ENCODE measurements around the gene CDKL5. TPM values are rescaled to one million over a fixed set of nuclear protein-coding genes. Genes with fewer than 3 reads are reported as not detected.

The CDKL5 gene
- total and polyA plus RNA-seq, 2 experiments from 2014 or later = 7.5 to 13.7 TPM

DNA sequence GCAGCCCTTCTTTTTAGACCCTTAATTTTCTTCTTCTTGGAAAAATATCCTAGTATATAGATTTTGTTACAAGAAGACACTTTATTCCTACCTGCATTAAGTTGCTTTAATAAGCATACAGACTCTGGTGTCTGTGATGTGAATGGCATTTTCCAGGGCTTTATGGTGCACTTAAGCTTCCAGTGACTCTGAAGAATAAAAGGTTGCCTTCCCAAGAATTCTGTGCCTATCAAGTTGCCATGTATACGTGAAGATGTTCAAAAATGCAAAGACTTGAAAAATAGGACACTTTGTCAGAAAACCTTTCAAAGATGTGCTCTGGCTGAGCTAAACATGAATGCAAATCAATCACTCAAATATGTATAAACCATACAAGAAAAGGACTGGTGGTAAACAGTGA lies 135.6 kb downstream of the CDKL5 start:
- no peak overlapping the region for H3K4me3 Mint-ChIP-seq
- H3K79me2 ChIP-seq (replicated peaks; ENCODE audit: insufficient read depth) = 0 out of 2 replicates have a peak, but pooled peaks cover 3% of the 10 kb centered on the region

More for the DNA sequence above, 135.6 kb downstream of the CDKL5 start:
- no peaks in the 10 kb centered on the region for H4K20me1 ChIP-seq (replicated peaks; ENCODE audit: insufficient read depth)
- peaks cover 20% of the 10 kb centered on the region for H3K4me1 Mint-ChIP-seq
- H3K27me3 Mint-ChIP-seq (ENCODE audit: insufficient read depth, low read depth, poor library complexity) = no peaks in the 10 kb centered on the region
- H3K36me3 ChIP-seq (ENCODE audit: insufficient read depth) = no peaks in the 10 kb centered on the region
- no peaks in the 10 kb centered on the region; the same call in 2 of the 3 replicates for H3K36me3 Mint-ChIP-seq (ENCODE audit: low read depth)
- DNase-seq (ENCODE audit: low spot score) (no peak), ATAC-seq (no peak)
- H3F3A ChIP-seq (replicated peaks; ENCODE audit: low read depth) = no peaks in the 10 kb centered on the region
- no peaks in the 10 kb centered on the region for H3K9me2 ChIP-seq (ENCODE audit: insufficient read depth)
- no peaks in the 10 kb centered on the region for H3K4me1 ChIP-seq (ENCODE audit: insufficient read depth)
- H3K27ac Mint-ChIP-seq = no peak overlapping the region
- no peaks in the 10 kb centered on the region for H3K9me3 Mint-ChIP-seq
- H3K4me3 ChIP-seq = no peak overlapping the region
- H3K4me2 ChIP-seq = no peak overlapping the region
- no peaks in the 10 kb centered on the region for H3K27me3 ChIP-seq (ENCODE audit: insufficient read depth)
- no peak for TF ChIP-seq ZNF114 (CRISPR knock-in tag; IDR thresholded peaks at IDR 0.05)
- TF ChIP-seq JUNB (IDR thresholded peaks at IDR 0.05; ENCODE audit: unreplicated experiment) = no peak
- TF ChIP-seq, protein P1, sequence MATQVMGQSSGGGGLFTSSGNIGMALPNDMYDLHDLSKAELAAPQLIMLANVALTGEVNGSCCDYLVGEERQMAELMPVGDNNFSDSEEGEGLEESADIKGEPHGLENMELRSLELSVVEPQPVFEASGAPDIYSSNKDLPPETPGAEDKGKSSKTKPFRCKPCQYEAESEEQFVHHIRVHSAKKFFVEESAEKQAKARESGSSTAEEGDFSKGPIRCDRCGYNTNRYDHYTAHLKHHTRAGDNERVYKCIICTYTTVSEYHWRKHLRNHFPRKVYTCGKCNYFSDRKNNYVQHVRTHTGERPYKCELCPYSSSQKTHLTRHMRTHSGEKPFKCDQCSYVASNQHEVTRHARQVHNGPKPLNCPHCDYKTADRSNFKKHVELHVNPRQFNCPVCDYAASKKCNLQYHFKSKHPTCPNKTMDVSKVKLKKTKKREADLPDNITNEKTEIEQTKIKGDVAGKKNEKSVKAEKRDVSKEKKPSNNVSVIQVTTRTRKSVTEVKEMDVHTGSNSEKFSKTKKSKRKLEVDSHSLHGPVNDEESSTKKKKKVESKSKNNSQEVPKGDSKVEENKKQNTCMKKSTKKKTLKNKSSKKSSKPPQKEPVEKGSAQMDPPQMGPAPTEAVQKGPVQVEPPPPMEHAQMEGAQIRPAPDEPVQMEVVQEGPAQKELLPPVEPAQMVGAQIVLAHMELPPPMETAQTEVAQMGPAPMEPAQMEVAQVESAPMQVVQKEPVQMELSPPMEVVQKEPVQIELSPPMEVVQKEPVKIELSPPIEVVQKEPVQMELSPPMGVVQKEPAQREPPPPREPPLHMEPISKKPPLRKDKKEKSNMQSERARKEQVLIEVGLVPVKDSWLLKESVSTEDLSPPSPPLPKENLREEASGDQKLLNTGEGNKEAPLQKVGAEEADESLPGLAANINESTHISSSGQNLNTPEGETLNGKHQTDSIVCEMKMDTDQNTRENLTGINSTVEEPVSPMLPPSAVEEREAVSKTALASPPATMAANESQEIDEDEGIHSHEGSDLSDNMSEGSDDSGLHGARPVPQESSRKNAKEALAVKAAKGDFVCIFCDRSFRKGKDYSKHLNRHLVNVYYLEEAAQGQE (IDR thresholded peaks at IDR 0.05; ENCODE audit: unreplicated experiment) = no peak
- no peak for TF ChIP-seq STAT1 (IDR thresholded peaks at IDR 0.05; ENCODE audit: unreplicated experiment)
- TF ChIP-seq POLR2AphosphoS5 (IDR thresholded peaks at IDR 0.05; ENCODE audit: low read depth) = no peak
- no peak for TF ChIP-seq NANOG (IDR thresholded peaks at IDR 0.05; ENCODE audit: borderline replicate concordance)
- TF ChIP-seq EZH2phosphoT487 (IDR thresholded peaks at IDR 0.05; ENCODE audit: unreplicated experiment) = no peak
- no peak for TF ChIP-seq CREB1 (CRISPR knock-in tag; IDR thresholded peaks at IDR 0.05; ENCODE audit: low read depth)
- TF ChIP-seq, protein P2, sequence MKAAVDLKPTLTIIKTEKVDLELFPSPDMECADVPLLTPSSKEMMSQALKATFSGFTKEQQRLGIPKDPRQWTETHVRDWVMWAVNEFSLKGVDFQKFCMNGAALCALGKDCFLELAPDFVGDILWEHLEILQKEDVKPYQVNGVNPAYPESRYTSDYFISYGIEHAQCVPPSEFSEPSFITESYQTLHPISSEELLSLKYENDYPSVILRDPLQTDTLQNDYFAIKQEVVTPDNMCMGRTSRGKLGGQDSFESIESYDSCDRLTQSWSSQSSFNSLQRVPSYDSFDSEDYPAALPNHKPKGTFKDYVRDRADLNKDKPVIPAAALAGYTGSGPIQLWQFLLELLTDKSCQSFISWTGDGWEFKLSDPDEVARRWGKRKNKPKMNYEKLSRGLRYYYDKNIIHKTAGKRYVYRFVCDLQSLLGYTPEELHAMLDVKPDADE (IDR thresholded peaks at IDR 0.05) = no peak
- TF ChIP-seq, protein P3, sequence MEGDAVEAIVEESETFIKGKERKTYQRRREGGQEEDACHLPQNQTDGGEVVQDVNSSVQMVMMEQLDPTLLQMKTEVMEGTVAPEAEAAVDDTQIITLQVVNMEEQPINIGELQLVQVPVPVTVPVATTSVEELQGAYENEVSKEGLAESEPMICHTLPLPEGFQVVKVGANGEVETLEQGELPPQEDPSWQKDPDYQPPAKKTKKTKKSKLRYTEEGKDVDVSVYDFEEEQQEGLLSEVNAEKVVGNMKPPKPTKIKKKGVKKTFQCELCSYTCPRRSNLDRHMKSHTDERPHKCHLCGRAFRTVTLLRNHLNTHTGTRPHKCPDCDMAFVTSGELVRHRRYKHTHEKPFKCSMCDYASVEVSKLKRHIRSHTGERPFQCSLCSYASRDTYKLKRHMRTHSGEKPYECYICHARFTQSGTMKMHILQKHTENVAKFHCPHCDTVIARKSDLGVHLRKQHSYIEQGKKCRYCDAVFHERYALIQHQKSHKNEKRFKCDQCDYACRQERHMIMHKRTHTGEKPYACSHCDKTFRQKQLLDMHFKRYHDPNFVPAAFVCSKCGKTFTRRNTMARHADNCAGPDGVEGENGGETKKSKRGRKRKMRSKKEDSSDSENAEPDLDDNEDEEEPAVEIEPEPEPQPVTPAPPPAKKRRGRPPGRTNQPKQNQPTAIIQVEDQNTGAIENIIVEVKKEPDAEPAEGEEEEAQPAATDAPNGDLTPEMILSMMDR (conservative IDR thresholded peaks at IDR 0.05; ENCODE audit: low read depth in 2 of 2) = no peak
- no peak for TF ChIP-seq ZNF331 (CRISPR knock-in tag; IDR thresholded peaks at IDR 0.05; ENCODE audit: low read depth)
- TF ChIP-seq, protein P4, sequence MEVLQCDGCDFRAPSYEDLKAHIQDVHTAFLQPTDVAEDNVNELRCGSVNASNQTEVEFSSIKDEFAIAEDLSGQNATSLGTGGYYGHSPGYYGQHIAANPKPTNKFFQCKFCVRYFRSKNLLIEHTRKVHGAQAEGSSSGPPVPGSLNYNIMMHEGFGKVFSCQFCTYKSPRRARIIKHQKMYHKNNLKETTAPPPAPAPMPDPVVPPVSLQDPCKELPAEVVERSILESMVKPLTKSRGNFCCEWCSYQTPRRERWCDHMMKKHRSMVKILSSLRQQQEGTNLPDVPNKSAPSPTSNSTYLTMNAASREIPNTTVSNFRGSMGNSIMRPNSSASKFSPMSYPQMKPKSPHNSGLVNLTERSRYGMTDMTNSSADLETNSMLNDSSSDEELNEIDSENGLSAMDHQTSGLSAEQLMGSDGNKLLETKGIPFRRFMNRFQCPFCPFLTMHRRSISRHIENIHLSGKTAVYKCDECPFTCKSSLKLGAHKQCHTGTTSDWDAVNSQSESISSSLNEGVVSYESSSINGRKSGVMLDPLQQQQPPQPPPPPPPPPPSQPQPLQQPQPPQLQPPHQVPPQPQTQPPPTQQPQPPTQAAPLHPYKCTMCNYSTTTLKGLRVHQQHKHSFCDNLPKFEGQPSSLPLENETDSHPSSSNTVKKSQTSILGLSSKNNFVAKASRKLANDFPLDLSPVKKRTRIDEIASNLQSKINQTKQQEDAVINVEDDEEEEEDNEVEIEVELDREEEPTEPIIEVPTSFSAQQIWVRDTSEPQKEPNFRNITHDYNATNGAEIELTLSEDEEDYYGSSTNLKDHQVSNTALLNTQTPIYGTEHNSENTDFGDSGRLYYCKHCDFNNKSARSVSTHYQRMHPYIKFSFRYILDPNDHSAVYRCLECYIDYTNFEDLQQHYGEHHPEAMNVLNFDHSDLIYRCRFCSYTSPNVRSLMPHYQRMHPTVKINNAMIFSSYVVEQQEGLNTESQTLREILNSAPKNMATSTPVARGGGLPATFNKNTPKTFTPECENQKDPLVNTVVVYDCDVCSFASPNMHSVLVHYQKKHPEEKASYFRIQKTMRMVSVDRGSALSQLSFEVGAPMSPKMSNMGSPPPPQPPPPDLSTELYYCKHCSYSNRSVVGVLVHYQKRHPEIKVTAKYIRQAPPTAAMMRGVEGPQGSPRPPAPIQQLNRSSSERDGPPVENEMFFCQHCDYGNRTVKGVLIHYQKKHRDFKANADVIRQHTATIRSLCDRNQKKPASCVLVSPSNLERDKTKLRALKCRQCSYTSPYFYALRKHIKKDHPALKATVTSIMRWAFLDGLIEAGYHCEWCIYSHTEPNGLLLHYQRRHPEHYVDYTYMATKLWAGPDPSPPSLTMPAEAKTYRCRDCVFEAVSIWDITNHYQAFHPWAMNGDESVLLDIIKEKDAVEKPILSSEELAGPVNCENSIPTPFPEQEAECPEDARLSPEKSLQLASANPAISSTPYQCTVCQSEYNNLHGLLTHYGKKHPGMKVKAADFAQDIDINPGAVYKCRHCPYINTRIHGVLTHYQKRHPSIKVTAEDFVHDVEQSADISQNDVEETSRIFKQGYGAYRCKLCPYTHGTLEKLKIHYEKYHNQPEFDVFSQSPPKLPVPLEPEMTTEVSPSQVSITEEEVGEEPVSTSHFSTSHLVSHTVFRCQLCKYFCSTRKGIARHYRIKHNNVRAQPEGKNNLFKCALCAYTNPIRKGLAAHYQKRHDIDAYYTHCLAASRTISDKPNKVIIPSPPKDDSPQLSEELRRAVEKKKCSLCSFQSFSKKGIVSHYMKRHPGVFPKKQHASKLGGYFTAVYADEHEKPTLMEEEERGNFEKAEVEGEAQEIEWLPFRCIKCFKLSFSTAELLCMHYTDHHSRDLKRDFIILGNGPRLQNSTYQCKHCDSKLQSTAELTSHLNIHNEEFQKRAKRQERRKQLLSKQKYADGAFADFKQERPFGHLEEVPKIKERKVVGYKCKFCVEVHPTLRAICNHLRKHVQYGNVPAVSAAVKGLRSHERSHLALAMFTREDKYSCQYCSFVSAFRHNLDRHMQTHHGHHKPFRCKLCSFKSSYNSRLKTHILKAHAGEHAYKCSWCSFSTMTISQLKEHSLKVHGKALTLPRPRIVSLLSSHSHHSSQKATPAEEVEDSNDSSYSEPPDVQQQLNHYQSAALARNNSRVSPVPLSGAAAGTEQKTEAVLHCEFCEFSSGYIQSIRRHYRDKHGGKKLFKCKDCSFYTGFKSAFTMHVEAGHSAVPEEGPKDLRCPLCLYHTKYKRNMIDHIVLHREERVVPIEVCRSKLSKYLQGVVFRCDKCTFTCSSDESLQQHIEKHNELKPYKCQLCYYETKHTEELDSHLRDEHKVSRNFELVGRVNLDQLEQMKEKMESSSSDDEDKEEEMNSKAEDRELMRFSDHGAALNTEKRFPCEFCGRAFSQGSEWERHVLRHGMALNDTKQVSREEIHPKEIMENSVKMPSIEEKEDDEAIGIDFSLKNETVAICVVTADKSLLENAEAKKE (CRISPR knock-in tag; IDR thresholded peaks at IDR 0.05) = no peak
- TF ChIP-seq EZH2 (IDR thresholded peaks at IDR 0.05; ENCODE audit: low read depth, unreplicated experiment) = no peak
- H3K27ac ChIP-seq (ENCODE audit: low read depth) = no peak overlapping the region
- no peak overlapping the region for H2AFZ ChIP-seq

Measured in GM23338 (cell line).